Right lobe of liver (tissue), 6 donors: ENCODE measurements around the gene EIF4G1. TPM values are rescaled to one million over a fixed set of nuclear protein-coding genes. Genes with fewer than 3 reads are reported as not detected.

Experiments used
- ATAC-seq, 4 donors: fragments of 200-7000 bp; cut with Tn5 transposase; one replicate each; pipeline ENCODE4 v1.9.1; 2020; ENCODE audit warnings: mild to moderate bottlenecking in 4 of 4, moderate library complexity in 4 of 4
- DNase-seq, 3 donors: peaks; one replicate each; pipeline ENCODE4 v3.0.0-alpha.2; 2020
- H3K27ac ChIP-seq, 3 donors: fragments of 200-600 bp; one replicate each; pipeline ENCODE4 v1.8.0; 2022
- H3K27me3 ChIP-seq, 2 donors: fragments of 200-600 bp; one replicate each; pipeline ENCODE4 v1.8.0; 2022
- H3K36me3 ChIP-seq, 4 donors: fragments of 200-600 bp; sonication (generic) in 1 of 4; one replicate each; pipeline versions ENCODE4 v1.5.1 to v1.8.0; 2017 to 2022; ENCODE audit warnings: control low read depth in 1 of 4
- H3K4me1 ChIP-seq, 4 donors: fragments of 200-600 bp; sonication (generic) in 1 of 4; one replicate each; pipeline versions ENCODE4 v1.5.1 to v1.8.0; 2017 to 2022; ENCODE audit warnings: control low read depth in 1 of 4
- H3K4me3 ChIP-seq, 3 donors: fragments of 200-600 bp; one replicate each; pipeline ENCODE4 v1.8.0; 2022
- H3K9me3 ChIP-seq, 4 donors: fragments of 200-600 bp; sonication (generic) in 1 of 4; one replicate each; pipeline versions ENCODE4 v1.5.1 to v1.8.0; 2017 to 2022; ENCODE audit warnings: control low read depth in 1 of 4
- POLR2A ChIP-seq: fragments of 450-650 bp; IDR thresholded peaks from one replicate; pipeline ENCODE4 v1.6.1; 2017; ENCODE audit warnings: antibody characterized with exemption, mild to moderate bottlenecking
- WGBS: methylation state at CpG from one replicate; pipeline ENCODE4 v1.1.6; 2018; ENCODE audit warnings: low coverage, low lambda C conversion rate; ENCODE audit not compliant: insufficient coverage; ENCODE audit errors: missing lambda C conversion rate; 5-methylcytosine and 5-hydroxymethylcytosine counted together
- intact Hi-C, 2 donors: fragments of 100-400 bp; cut with DNase I; formaldehyde crosslinking; loops; one replicate each; pipeline versions ENCODE4 v1.11.2 to v1.14.1; 2022
- total RNA-seq, 6 experiments: library from RNA; depleted of rRNA in 2 of 6; stranded (reverse); fragments of >200 nt in 2 of 6; fragmentation: NEBNext Ultra II Directional in 3 of 6; extraction: Animal tissue kit (Norgen Biotek cat#: 25700) in 3 of 6; gene quantifications; one replicate each; pipeline versions ENCODE4 v1.1.0 to v1.2.4, GENCODE V29; 2016 to 2023
- TF ChIP-seq, protein P1 (sequence below), 4 donors: fragments of 200-600 bp in 3 of 4; fragments of 450-650 bp in 1 of 4; IDR thresholded peaks; one replicate each; pipeline versions ENCODE4 v1.5.1 to v1.8.0; 2016 to 2022; ENCODE audit warnings: antibody characterized with exemption in 4 of 4, mild to moderate bottlenecking in 2 of 4
- donor health status: DM: no; HTN: yes; CAD: no.
- donor health status: DM: no; HTN: no; CAD: no.
- donor health status: DM: no; HTN: no; CAD: no.
- donor health status: DM: no; HTN: yes; CAD: no.
- donor health status: DM: no; HTN: yes; CAD: no.

The EIF4G1 gene
- total RNA-seq, 6 experiments from 2014 or later, result 262 to 368 (median 291) TPM

DNA sequence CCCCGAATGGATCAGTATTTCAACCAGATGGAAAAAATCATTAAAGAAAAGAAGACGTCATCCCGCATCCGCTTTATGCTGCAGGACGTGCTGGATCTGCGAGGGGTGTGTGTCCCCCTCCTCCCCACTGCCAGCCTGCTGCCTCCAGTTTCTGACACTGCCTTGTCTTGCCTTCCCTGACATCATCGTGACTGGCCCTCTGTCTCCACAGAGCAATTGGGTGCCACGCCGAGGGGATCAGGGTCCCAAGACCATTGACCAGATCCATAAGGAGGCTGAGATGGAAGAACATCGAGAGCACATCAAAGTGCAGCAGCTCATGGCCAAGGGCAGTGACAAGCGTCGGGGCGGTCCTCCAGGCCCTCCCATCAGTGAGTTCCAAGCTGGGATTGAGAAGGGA lies 10.9 kb downstream of the EIF4G1 start:
- no peak overlapping the region for H3K27ac ChIP-seq
- WGBS, result 86% methylated on average over 5 of the region's 13 CpGs
- peaks cover 0 to 30% (median 12%) of the 10 kb centered on the region in 4 donors for H3K4me1 ChIP-seq
- H3K4me3 ChIP-seq, result no peak overlapping the region
- DNase-seq, result no peak
- TF ChIP-seq POLR2A, result no peak
- TF ChIP-seq, protein P1, sequence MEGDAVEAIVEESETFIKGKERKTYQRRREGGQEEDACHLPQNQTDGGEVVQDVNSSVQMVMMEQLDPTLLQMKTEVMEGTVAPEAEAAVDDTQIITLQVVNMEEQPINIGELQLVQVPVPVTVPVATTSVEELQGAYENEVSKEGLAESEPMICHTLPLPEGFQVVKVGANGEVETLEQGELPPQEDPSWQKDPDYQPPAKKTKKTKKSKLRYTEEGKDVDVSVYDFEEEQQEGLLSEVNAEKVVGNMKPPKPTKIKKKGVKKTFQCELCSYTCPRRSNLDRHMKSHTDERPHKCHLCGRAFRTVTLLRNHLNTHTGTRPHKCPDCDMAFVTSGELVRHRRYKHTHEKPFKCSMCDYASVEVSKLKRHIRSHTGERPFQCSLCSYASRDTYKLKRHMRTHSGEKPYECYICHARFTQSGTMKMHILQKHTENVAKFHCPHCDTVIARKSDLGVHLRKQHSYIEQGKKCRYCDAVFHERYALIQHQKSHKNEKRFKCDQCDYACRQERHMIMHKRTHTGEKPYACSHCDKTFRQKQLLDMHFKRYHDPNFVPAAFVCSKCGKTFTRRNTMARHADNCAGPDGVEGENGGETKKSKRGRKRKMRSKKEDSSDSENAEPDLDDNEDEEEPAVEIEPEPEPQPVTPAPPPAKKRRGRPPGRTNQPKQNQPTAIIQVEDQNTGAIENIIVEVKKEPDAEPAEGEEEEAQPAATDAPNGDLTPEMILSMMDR (IDR thresholded peaks at IDR 0.05), result no peak
- peaks cover 63 to 100% (median 88%) of the 10 kb centered on the region in 4 donors for H3K36me3 ChIP-seq
- H3K27me3 ChIP-seq, result no peaks in the 10 kb centered on the region
- intact Hi-C loops, result no loop called here
- no peaks in the 10 kb centered on the region for H3K9me3 ChIP-seq
- ATAC-seq, result no peak

DNA sequence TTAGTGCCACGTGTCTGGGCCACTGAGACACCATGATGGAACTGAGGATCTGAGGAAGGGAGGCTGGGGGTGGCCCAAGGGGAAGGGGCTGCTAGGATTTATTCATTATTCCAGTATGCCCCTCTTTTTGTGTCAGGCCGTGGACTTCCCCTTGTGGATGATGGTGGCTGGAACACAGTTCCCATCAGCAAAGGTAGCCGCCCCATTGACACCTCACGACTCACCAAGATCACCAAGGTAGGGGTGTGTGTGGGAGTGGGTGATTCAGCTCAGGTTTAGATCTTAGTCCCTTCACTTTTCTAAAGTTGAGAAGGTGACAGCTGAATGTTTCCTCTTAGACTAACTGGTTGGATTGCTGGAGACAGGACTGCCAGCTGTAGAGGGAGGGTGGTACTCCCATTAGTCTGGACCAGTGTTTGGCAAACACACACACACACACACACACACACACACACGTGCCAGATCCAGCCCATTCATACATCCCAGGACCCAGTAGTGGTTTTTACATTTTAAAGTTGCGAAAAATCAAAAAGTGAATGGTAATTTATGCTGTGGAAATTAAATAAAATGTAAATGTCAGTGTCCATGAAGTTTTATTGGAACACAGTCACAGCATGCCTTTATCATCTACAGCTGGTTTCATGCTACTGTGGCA lies 11.4 kb downstream of the EIF4G1 start:
- ATAC-seq (no peak), DNase-seq (no peak)
- peaks cover 0 to 24% (median 8%) of the 10 kb centered on the region in 4 donors for H3K4me1 ChIP-seq
- WGBS, result 69% methylated on average over 4 of the region's 6 CpGs
- no peak overlapping the region for H3K4me3 ChIP-seq
- no peaks in the 10 kb centered on the region for H3K9me3 ChIP-seq
- intact Hi-C loops, result no loop called here
- no peaks in the 10 kb centered on the region for H3K27me3 ChIP-seq
- no peak for TF ChIP-seq POLR2A
- TF ChIP-seq, protein P1 (IDR thresholded peaks at IDR 0.05), result no peak
- no peak overlapping the region for H3K27ac ChIP-seq
- H3K36me3 ChIP-seq, result peaks cover 63 to 100% (median 87%) of the 10 kb centered on the region in 4 donors

DNA sequence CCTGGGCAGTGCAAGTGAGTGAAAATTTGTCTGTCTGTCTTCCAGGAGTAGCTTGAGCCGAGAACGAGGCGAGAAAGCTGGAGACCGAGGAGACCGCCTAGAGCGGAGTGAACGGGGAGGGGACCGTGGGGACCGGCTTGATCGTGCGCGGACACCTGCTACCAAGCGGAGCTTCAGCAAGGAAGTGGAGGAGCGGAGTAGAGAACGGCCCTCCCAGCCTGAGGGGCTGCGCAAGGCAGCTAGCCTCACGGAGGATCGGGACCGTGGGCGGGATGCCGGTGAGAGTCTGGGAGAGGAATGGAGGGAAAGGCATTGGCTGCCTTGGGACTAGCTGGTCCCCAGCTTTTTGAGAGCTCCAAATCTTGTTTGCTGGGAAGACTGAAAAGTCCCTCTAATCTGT lies 12.8 kb downstream of the EIF4G1 start:
- WGBS, result 92% methylated on average over 12 of the region's 21 CpGs

DNA sequence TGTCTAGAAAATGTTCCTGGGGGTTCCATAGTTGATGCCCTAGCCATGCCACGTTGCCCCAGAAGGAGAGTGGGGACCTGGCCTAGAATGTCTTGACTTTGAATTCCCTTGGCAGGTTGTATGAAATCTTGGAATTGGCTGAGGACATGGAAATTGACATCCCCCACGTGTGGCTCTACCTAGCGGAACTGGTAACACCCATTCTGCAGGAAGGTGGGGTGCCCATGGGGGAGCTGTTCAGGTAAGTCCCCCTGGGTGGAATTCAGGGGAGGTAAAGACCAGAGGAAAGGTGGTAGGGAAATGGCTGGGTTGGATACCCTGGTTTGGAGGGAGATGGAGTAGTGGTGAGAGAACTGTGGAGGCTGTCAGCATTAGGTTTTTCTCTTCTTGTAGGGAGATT lies 14.1 kb downstream of the EIF4G1 start:
- Histone ChIP-seq H3K9me3 (no peaks in the 10 kb centered on the region), H3K27ac (no peak overlapping the region), H3K4me3 (no peak overlapping the region), H3K36me3 (peaks cover 60 to 100% (median 88%) of the 10 kb centered on the region in 4 donors), H3K4me1 (peaks cover 0 to under 1% (median 0%) of the 10 kb centered on the region in 4 donors), H3K27me3 (no peaks in the 10 kb centered on the region)
- WGBS, result 42% methylated on average over 3 of the region's 3 CpGs
- TF ChIP-seq, protein P1 (IDR thresholded peaks at IDR 0.05), result no peak
- TF ChIP-seq POLR2A, result no peak
- no peak for ATAC-seq
- no peak for DNase-seq
- intact Hi-C loops, result no loop called here

More for the DNA sequence above, 12.8 kb downstream of the EIF4G1 start:
- no peak for DNase-seq
- no peaks in the 10 kb centered on the region for H3K27me3 ChIP-seq
- H3K9me3 ChIP-seq, result no peaks in the 10 kb centered on the region
- H3K4me3 ChIP-seq, result no peak overlapping the region
- peaks cover 0 to 11% (median 1%) of the 10 kb centered on the region in 4 donors for H3K4me1 ChIP-seq
- TF ChIP-seq, protein P1 (IDR thresholded peaks at IDR 0.05), result no peak
- TF ChIP-seq POLR2A, result no peak
- ATAC-seq, result no peak
- no peak overlapping the region for H3K27ac ChIP-seq
- intact Hi-C loops, result no loop called here
- peaks cover 66 to 100% (median 88%) of the 10 kb centered on the region in 4 donors for H3K36me3 ChIP-seq
